IPS-15b (cell line): ENCODE measurements around the gene ERBB4.

Experiments
- H3K27me3 ChIP-seq: one replicate; pipeline ENCODE4 v1.6.1; 2013; ENCODE audit warnings: low read length; ENCODE audit not compliant: control insufficient read depth, insufficient read depth
- H3K36me3 ChIP-seq: one replicate; pipeline ENCODE4 v1.6.1; 2013; ENCODE audit warnings: low read length; ENCODE audit not compliant: control insufficient read depth, insufficient read depth
- H3K4me1 ChIP-seq: one replicate; pipeline ENCODE4 v1.6.1; 2013; ENCODE audit warnings: mild to moderate bottlenecking, low read length; ENCODE audit not compliant: control insufficient read depth, insufficient read depth
- H3K4me3 ChIP-seq: one replicate; pipeline ENCODE4 v1.5.1; 2013; ENCODE audit warnings: low read depth, low read length
- H3K9ac ChIP-seq: one replicate; pipeline ENCODE4 v1.6.1; 2013; ENCODE audit warnings: low read depth, mild to moderate bottlenecking, low read length
- H3K9me3 ChIP-seq: one replicate; pipeline ENCODE4 v1.6.1; 2013; ENCODE audit warnings: mild to moderate bottlenecking, low read length; ENCODE audit not compliant: control insufficient read depth, insufficient read depth

Gene ERBB4

GRCh38 chr2:212088353-212088752 is 450.2 kb downstream of the ERBB4 start:
- H3K9me3 ChIP-seq: no peaks in the 10 kb centered on the region
- H3K4me3 ChIP-seq: no peak overlapping the region
- no peaks in the 10 kb centered on the region for H3K4me1 ChIP-seq
- H3K9ac ChIP-seq: no peak overlapping the region
- no peaks in the 10 kb centered on the region for H3K27me3 ChIP-seq
- no peaks in the 10 kb centered on the region for H3K36me3 ChIP-seq

GRCh38 chr2:212083492-212083891 is 455.1 kb downstream of the ERBB4 start:
- Histone ChIP-seq H3K9me3 (no peaks in the 10 kb centered on the region), H3K36me3 (no peaks in the 10 kb centered on the region), H3K27me3 (no peaks in the 10 kb centered on the region), H3K9ac (no peak overlapping the region), H3K4me3 (no peak overlapping the region), H3K4me1 (no peaks in the 10 kb centered on the region)

- Histone ChIP-seq H3K4me3 (no peak overlapping the region), H3K27me3 (no peaks in the 10 kb centered on the region), H3K9me3 (no peaks in the 10 kb centered on the region), H3K4me1 (no peaks in the 10 kb centered on the region), H3K36me3 (no peaks in the 10 kb centered on the region), H3K9ac (no peak overlapping the region)
Measured at GRCh38 chr2:212078103-212078502, 460.5 kb downstream of the ERBB4 start.

GRCh38 chr2:212076456-212076855 is 462.1 kb downstream of the ERBB4 start:
- H3K9ac ChIP-seq: no peak overlapping the region
- H3K9me3 ChIP-seq: no peaks in the 10 kb centered on the region
- H3K4me1 ChIP-seq: no peaks in the 10 kb centered on the region
- no peak overlapping the region for H3K4me3 ChIP-seq
- no peaks in the 10 kb centered on the region for H3K27me3 ChIP-seq
- H3K36me3 ChIP-seq: no peaks in the 10 kb centered on the region

GRCh38 chr2:212073360-212073759 is 465.2 kb downstream of the ERBB4 start:
- H3K4me1 ChIP-seq: no peaks in the 10 kb centered on the region
- H3K27me3 ChIP-seq: no peaks in the 10 kb centered on the region
- no peaks in the 10 kb centered on the region for H3K36me3 ChIP-seq

GRCh38 chr2:212066546-212066945 is 472.1 kb downstream of the ERBB4 start:
- Histone ChIP-seq H3K27me3 (no peaks in the 10 kb centered on the region), H3K36me3 (no peaks in the 10 kb centered on the region), H3K9me3 (no peaks in the 10 kb centered on the region), H3K4me1 (no peaks in the 10 kb centered on the region), H3K9ac (no peak overlapping the region), H3K4me3 (no peak overlapping the region)

More at GRCh38 chr2:212073360-212073759, 465.2 kb downstream of the ERBB4 start:
- H3K4me3 ChIP-seq: no peak overlapping the region
- H3K9ac ChIP-seq: no peak overlapping the region
- H3K9me3 ChIP-seq: no peaks in the 10 kb centered on the region

GRCh38 chr2:212064318-212064717 is 474.3 kb downstream of the ERBB4 start:
- no peaks in the 10 kb centered on the region for H3K27me3 ChIP-seq
- no peak overlapping the region for H3K9ac ChIP-seq
- H3K9me3 ChIP-seq: no peaks in the 10 kb centered on the region
- no peak overlapping the region for H3K4me3 ChIP-seq
- no peaks in the 10 kb centered on the region for H3K36me3 ChIP-seq
- no peaks in the 10 kb centered on the region for H3K4me1 ChIP-seq

- no peaks in the 10 kb centered on the region for H3K36me3 ChIP-seq
- no peaks in the 10 kb centered on the region for H3K27me3 ChIP-seq
- H3K9ac ChIP-seq: no peak overlapping the region
- no peak overlapping the region for H3K4me3 ChIP-seq
- no peaks in the 10 kb centered on the region for H3K4me1 ChIP-seq
- H3K9me3 ChIP-seq: no peaks in the 10 kb centered on the region
Measured at GRCh38 chr2:212052412-212053159, 486.0 kb downstream of the ERBB4 start.

- no peaks in the 10 kb centered on the region for H3K27me3 ChIP-seq
- H3K4me1 ChIP-seq: no peaks in the 10 kb centered on the region
- H3K9ac ChIP-seq: no peak overlapping the region
- no peaks in the 10 kb centered on the region for H3K9me3 ChIP-seq
- H3K36me3 ChIP-seq: no peaks in the 10 kb centered on the region
- no peak overlapping the region for H3K4me3 ChIP-seq
Measured at GRCh38 chr2:212050871-212051270, 487.7 kb downstream of the ERBB4 start.

GRCh38 chr2:212042562-212042961 is 496.0 kb downstream of the ERBB4 start:
- Histone ChIP-seq H3K27me3 (no peaks in the 10 kb centered on the region), H3K4me3 (no peak overlapping the region), H3K9me3 (no peaks in the 10 kb centered on the region), H3K4me1 (peaks cover 6% of the 10 kb centered on the region), H3K36me3 (no peaks in the 10 kb centered on the region), H3K9ac (no peak overlapping the region)

- H3K9me3 ChIP-seq: no peaks in the 10 kb centered on the region
- no peaks in the 10 kb centered on the region for H3K4me1 ChIP-seq
- no peaks in the 10 kb centered on the region for H3K27me3 ChIP-seq
- H3K4me3 ChIP-seq: no peak overlapping the region
- H3K36me3 ChIP-seq: no peaks in the 10 kb centered on the region
- no peak overlapping the region for H3K9ac ChIP-seq
Measured at GRCh38 chr2:212037062-212037461, 501.5 kb downstream of the ERBB4 start.

GRCh38 chr2:212034841-212035585 is 503.6 kb downstream of the ERBB4 start:
- H3K36me3 ChIP-seq: no peaks in the 10 kb centered on the region
- H3K4me1 ChIP-seq: no peaks in the 10 kb centered on the region
- H3K9ac ChIP-seq: no peak overlapping the region
- no peaks in the 10 kb centered on the region for H3K27me3 ChIP-seq
- H3K9me3 ChIP-seq: no peaks in the 10 kb centered on the region
- H3K4me3 ChIP-seq: no peak overlapping the region
